Measurements from ENCODE around the gene CFB. TPM values are rescaled to one million over a fixed set of nuclear protein-coding genes. Genes with fewer than 3 reads are reported as not detected.

The CFB gene
- total RNA-seq: 0.51 and 1.5 TPM in 2 replicates
- 0.87 and 1.0 TPM in 2 replicates for polyA plus RNA-seq
- polyA plus RNA-seq (2011; cell fraction: cytosol; rRNA removed): 0.65 and 0.93 TPM in 2 replicates
- polyA plus RNA-seq (2011; cell fraction: nucleus; rRNA removed): 2.5 and 3.9 TPM in 2 replicates
- 1.1 and 1.8 TPM in 2 replicates for polyA plus RNA-seq (2012)
- polyA minus RNA-seq: 0.32 and 2.3 TPM in 2 replicates
- 30.2 TPM for polyA minus RNA-seq (2011; cell fraction: cytosol; rRNA and poly(A)+ RNA removed)
- polyA minus RNA-seq (2011; cell fraction: nucleus; rRNA and poly(A)+ RNA removed): 1.3 and 1.9 TPM in 2 replicates
- not detected for Bru-seq, nascent RNA
- BruChase-seq, experiment 1, labeled RNA remaining after a 6-hour chase: not detected
- BruChase-seq, experiment 2, labeled RNA remaining after a 2-hour chase: not detected
- long read RNA-seq: 0 reads

DNA sequence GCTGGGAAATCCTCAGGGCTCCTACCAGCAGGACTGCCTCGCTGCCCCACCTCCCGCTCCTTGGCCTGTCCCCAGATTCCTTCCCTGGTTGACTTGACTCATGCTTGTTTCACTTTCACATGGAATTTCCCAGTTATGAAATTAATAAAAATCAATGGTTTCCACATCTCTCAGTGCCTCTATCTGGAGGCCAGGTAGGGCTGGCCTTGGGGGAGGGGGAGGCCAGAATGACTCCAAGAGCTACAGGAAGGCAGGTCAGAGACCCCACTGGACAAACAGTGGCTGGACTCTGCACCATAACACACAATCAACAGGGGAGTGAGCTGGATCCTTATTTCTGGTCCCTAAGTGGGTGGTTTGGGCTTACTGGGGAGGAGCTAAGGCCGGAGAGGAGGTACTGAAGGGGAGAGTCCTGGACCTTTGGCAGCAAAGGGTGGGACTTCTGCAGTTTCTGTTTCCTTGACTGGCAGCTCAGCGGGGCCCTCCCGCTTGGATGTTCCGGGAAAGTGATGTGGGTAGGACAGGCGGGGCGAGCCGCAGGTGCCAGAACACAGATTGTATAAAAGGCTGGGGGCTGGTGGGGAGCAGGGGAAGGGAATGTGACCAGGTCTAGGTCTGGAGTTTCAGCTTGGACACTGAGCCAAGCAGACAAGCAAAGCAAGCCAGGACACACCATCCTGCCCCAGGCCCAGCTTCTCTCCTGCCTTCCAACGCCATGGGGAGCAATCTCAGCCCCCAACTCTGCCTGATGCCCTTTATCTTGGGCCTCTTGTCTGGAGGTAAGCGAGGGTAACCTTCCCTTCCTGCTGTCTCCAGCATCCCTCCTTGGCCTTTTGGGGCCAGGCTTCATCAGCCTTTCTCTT, at the start of gene CFB:
CFB (plus strand) TSS at position 589 of the 863 bp plus-strand sequence; CDS start at position 716, 127 bp downstream.
- FAIRE-seq (peak; percentile 64), DNase-seq (ENCODE audit: low read depth, low spot score) (peak; percentile 56)
- no peaks in the 10 kb centered on the region for H3K79me2 ChIP-seq (ENCODE audit: control insufficient read depth, insufficient read depth, low read length)
- intact Hi-C loops (cut with micrococcal nuclease) (no loop called here), dilution Hi-C loops (cut with MboI; ENCODE audit: extremely low pct_ligation_motif_present, low sequenced_read_pairs) (no loop called here)
- BruUV-seq (replicated peaks): no TSS peak
- no peak within 1 kb of the TSS for H3K9ac ChIP-seq (replicated peaks; ENCODE audit: extremely low read depth, insufficient read depth, low read length)
- no peak within 1 kb of the TSS for H3K4me3 ChIP-seq (replicated peaks in 1 of 3; ENCODE audit: insufficient read depth in 1 of 3, low read depth in 1 of 3, low read length in 3 of 3)
- no peaks in the 10 kb centered on the region for H3K9me1 ChIP-seq (replicated peaks; ENCODE audit: control insufficient read depth, extremely low read depth, insufficient read depth, low read length)
- no peaks in the 10 kb centered on the region for H3K36me3 ChIP-seq (ENCODE audit: control insufficient read depth in 2 of 2, extremely low read depth in 1 of 2, insufficient read depth in 2 of 2, low read length in 2 of 2)
- H3K4me2 ChIP-seq (ENCODE audit: insufficient read depth, low read length): no peak within 1 kb of the TSS
- CTCF ChIA-PET: interaction anchor here (1.0 to 1.4 kb wide), 3 partner anchors 12 to 44 kb away, joined by 3 to 4 read pairs (median 3); partner anchors contain the start of gene ZBTB12
- H3K9me3 ChIP-seq (replicated peaks; ENCODE audit: control insufficient read depth, insufficient read depth, low read length): no peaks in the 10 kb centered on the region
- H2AFZ ChIP-seq (ENCODE audit: low read depth, low read length): peak within 1 kb of the TSS; percentile 81
- no peaks in the 10 kb centered on the region for H4K20me1 ChIP-seq (replicated peaks; ENCODE audit: control insufficient read depth, extremely low read depth, insufficient read depth, low read length)
- no peak within 1 kb of the TSS for H3K27ac ChIP-seq (ENCODE audit: insufficient read depth, low read depth, low read length)
- POLR2A ChIA-PET: interaction anchor here (0.6 kb wide), 2 partner anchors 38 to 164 kb away, joined by 9 to 11 read pairs; no protein-coding TSS in a partner anchor
- peaks cover 3% of the 10 kb centered on the region for H3K4me1 ChIP-seq (ENCODE audit: control insufficient read depth, extremely low read depth, insufficient read depth, low read length)
- TF ChIP-seq POLR2AphosphoS5 (IDR thresholded peaks at IDR 0.05; ENCODE audit: insufficient read depth, low read depth, low read length): no peak
- no peak for TF ChIP-seq POLR2A (IDR thresholded peaks at IDR 0.05; ENCODE audit: low read depth, low read length)
- peaks cover 3 to 11% of the 10 kb centered on the region in 2 experiments for H3K27me3 ChIP-seq (ENCODE audit: control insufficient read depth in 2 of 2, insufficient read depth in 2 of 2, low read length in 2 of 2)

DNA sequence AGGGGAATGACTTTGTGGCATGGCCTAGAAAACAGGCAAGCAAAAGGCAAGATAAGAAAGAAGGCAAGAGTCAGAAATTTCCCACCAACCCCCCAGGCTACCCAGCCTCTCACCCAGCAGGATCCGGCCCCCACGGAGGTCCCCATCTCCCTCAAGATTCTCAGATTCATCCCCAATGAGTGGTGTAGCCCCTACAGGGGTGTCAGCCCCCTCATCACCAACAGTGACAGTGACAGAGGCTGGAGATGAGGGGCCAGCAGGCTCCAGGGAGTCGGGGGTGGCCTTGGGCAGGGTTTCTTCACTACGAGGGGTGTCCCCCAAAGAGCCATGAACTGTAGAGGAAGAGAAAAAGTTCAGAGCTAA, 49.4 kb upstream of the CFB start:
- no peak for FAIRE-seq
- H3K4me2 ChIP-seq (ENCODE audit: insufficient read depth, low read length): peak overlapping the region; percentile 45
- CTCF ChIA-PET: interaction anchor here (1.2 to 2.4 kb wide), 3 partner anchors 9 to 55 kb away, joined by 3 to 31 read pairs (median 4); partner anchors contain the start of gene NEU1
- POLR2A ChIA-PET: interaction anchor here (1.7 kb wide), 1 partner anchor 13 kb away, joined by 3 read pairs; no protein-coding TSS in a partner anchor
- intact Hi-C loops (cut with micrococcal nuclease): loop anchor here (5.0 kb wide), 1 partner anchor 64 kb away; no protein-coding TSS in a partner anchor
- H3K9ac ChIP-seq (replicated peaks; ENCODE audit: extremely low read depth, insufficient read depth, low read length): peak overlapping the region; percentile 44
- no peaks in the 10 kb centered on the region for H4K20me1 ChIP-seq (replicated peaks; ENCODE audit: control insufficient read depth, extremely low read depth, insufficient read depth, low read length)
- no peaks in the 10 kb centered on the region for H3K9me3 ChIP-seq (replicated peaks; ENCODE audit: control insufficient read depth, insufficient read depth, low read length)
- no peaks in the 10 kb centered on the region for H3K9me1 ChIP-seq (replicated peaks; ENCODE audit: control insufficient read depth, extremely low read depth, insufficient read depth, low read length)
- peaks cover 0 to 12% of the 10 kb centered on the region in 2 experiments for H3K36me3 ChIP-seq (ENCODE audit: control insufficient read depth in 2 of 2, extremely low read depth in 1 of 2, insufficient read depth in 2 of 2, low read length in 2 of 2)
- no peaks in the 10 kb centered on the region for H3K79me2 ChIP-seq (ENCODE audit: control insufficient read depth, insufficient read depth, low read length)
- TF ChIP-seq JUN (IDR thresholded peaks at IDR 0.05; ENCODE audit: borderline replicate concordance, insufficient read depth, insufficient read length, low read depth) (no peak), FOS (IDR thresholded peaks at IDR 0.05; ENCODE audit: borderline replicate concordance, insufficient read depth, low read length) (no peak), EZH2 (IDR thresholded peaks at IDR 0.05; ENCODE audit: borderline replicate concordance, low read depth, low read length, severe bottlenecking) (no peak), MYC (IDR thresholded peaks at IDR 0.05; ENCODE audit: low read depth, low read length) (no peak), POLR2A (IDR thresholded peaks at IDR 0.05; ENCODE audit: low read depth, low read length) (no peak), POLR2AphosphoS5 (IDR thresholded peaks at IDR 0.05; ENCODE audit: insufficient read depth, low read depth, low read length) (no peak), GATA2 (IDR thresholded peaks at IDR 0.05; ENCODE audit: insufficient read depth, insufficient read length, low read depth, low read length) (no peak)
- TF ChIP-seq, protein P1, sequence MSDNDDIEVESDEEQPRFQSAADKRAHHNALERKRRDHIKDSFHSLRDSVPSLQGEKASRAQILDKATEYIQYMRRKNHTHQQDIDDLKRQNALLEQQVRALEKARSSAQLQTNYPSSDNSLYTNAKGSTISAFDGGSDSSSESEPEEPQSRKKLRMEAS (IDR thresholded peaks at IDR 0.05; ENCODE audit: insufficient read depth, insufficient read length): no peak
- TF ChIP-seq, protein P2, sequence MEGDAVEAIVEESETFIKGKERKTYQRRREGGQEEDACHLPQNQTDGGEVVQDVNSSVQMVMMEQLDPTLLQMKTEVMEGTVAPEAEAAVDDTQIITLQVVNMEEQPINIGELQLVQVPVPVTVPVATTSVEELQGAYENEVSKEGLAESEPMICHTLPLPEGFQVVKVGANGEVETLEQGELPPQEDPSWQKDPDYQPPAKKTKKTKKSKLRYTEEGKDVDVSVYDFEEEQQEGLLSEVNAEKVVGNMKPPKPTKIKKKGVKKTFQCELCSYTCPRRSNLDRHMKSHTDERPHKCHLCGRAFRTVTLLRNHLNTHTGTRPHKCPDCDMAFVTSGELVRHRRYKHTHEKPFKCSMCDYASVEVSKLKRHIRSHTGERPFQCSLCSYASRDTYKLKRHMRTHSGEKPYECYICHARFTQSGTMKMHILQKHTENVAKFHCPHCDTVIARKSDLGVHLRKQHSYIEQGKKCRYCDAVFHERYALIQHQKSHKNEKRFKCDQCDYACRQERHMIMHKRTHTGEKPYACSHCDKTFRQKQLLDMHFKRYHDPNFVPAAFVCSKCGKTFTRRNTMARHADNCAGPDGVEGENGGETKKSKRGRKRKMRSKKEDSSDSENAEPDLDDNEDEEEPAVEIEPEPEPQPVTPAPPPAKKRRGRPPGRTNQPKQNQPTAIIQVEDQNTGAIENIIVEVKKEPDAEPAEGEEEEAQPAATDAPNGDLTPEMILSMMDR (IDR thresholded peaks at IDR 0.05; ENCODE audit: extremely low read depth in 1 of 2, insufficient read depth in 1 of 2, low read depth in 1 of 2, low read length in 2 of 2): no peak
- BruUV-seq (replicated peaks): TSS peak; percentile 19
- H3K4me1 ChIP-seq (ENCODE audit: control insufficient read depth, extremely low read depth, insufficient read depth, low read length): peaks cover 12% of the 10 kb centered on the region
- no peaks in the 10 kb centered on the region for H3K27me3 ChIP-seq (ENCODE audit: control insufficient read depth in 2 of 2, insufficient read depth in 2 of 2, low read length in 2 of 2)
- dilution Hi-C loops (cut with MboI; ENCODE audit: extremely low pct_ligation_motif_present, low sequenced_read_pairs): no loop called here
- peak overlapping the region; percentile 57 to 69 (median 60) for H3K4me3 ChIP-seq (replicated peaks in 1 of 3; ENCODE audit: insufficient read depth in 1 of 3, low read depth in 1 of 3, low read length in 3 of 3)
- no peak for DNase-seq (ENCODE audit: low read depth, low spot score)
- peak overlapping the region; percentile 28 for H2AFZ ChIP-seq (ENCODE audit: low read depth, low read length)
- H3K27ac ChIP-seq (ENCODE audit: insufficient read depth, low read depth, low read length): no peak overlapping the region
